Measurements from ENCODE around the gene PPL. TPM values are rescaled to one million over a fixed set of nuclear protein-coding genes. Genes with fewer than 3 reads are reported as not detected.

The PPL gene
- total RNA-seq, 1 donor from 2014 or later, result 4.7 TPM

DNA sequence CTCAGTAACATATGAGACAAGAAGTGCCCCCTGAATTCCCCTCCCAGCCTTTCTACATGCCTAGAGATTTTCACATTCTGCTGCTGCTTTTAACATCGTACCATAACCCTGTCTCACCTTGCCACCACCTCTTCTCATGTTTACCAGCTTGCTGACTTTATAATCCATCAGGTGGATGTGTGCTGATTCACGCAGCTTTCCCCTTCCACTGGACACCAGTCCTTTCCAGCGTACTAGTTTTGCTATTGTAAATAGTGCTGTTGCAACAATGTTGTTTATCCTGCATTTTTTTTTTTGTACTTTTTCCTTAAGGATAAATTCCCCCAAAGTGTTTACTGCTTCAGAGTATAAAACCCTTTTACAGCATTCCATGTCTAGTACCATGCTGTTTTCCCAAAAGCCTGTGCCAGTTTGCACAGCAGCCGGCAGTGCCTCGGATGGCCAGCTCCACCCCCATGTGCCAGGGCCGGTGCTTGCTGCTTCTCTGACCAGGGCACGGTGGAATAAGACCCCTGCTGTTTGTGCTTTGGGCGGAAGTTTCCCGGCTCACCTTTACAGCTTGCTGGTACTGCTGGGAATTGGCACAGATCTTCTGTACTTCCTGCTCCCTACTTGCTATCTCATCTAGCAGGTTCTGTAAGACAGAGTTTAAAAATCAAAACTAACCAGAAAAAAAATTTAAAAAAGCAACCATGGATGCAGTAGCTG lies 48.4 kb downstream of the PPL start:
- no peak for TF ChIP-seq CTCF (IDR thresholded peaks at IDR 0.05; ENCODE audit: partially characterized antibody, unreplicated experiment)
- peaks cover 3% of the 10 kb centered on the region for H3K27me3 Mint-ChIP-seq (ENCODE audit: unreplicated experiment)
- H3K4me3 Mint-ChIP-seq (ENCODE audit: unreplicated experiment), result no peak overlapping the region
- peaks cover 32% of the 10 kb centered on the region for H3K4me1 Mint-ChIP-seq (ENCODE audit: low read depth, unreplicated experiment)
- DNase-seq, result no peak
- H3K27ac Mint-ChIP-seq (ENCODE audit: unreplicated experiment), result peak overlapping the region; percentile 81
- H3K9me3 Mint-ChIP-seq (ENCODE audit: unreplicated experiment), result peaks cover 9% of the 10 kb centered on the region
- peaks cover 24% of the 10 kb centered on the region for H3K36me3 Mint-ChIP-seq (ENCODE audit: unreplicated experiment)

GRCh38 chr16:4886151-4886550 lies 50.8 kb downstream of the PPL start:
- Mint-ChIP-seq H3K4me3 (ENCODE audit: unreplicated experiment) (peak overlapping the region; percentile 41), H3K4me1 (ENCODE audit: low read depth, unreplicated experiment) (peaks cover 34% of the 10 kb centered on the region), H3K27ac (ENCODE audit: unreplicated experiment) (peak overlapping the region; percentile 82), H3K9me3 (ENCODE audit: unreplicated experiment) (peaks cover 14% of the 10 kb centered on the region), H3K27me3 (ENCODE audit: unreplicated experiment) (peaks cover 3% of the 10 kb centered on the region), H3K36me3 (ENCODE audit: unreplicated experiment) (peaks cover 30% of the 10 kb centered on the region)
- no peak for TF ChIP-seq CTCF (IDR thresholded peaks at IDR 0.05; ENCODE audit: partially characterized antibody, unreplicated experiment)
- no peak for DNase-seq

- peak overlapping the region; percentile 41 for H3K4me3 Mint-ChIP-seq (ENCODE audit: unreplicated experiment)
These were observed 51.7 kb downstream of the PPL start for GRCh38 chr16:4884972-4885874.

GRCh38 chr16:4884209-4884608 lies 52.7 kb downstream of the PPL start:
- no peak for DNase-seq
- Mint-ChIP-seq H3K4me1 (ENCODE audit: low read depth, unreplicated experiment) (peaks cover 27% of the 10 kb centered on the region), H3K27me3 (ENCODE audit: unreplicated experiment) (peaks cover 1% of the 10 kb centered on the region), H3K9me3 (ENCODE audit: unreplicated experiment) (peaks cover 14% of the 10 kb centered on the region), H3K4me3 (ENCODE audit: unreplicated experiment) (no peak overlapping the region), H3K36me3 (ENCODE audit: unreplicated experiment) (peaks cover 30% of the 10 kb centered on the region), H3K27ac (ENCODE audit: unreplicated experiment) (no peak overlapping the region)
- TF ChIP-seq CTCF (IDR thresholded peaks at IDR 0.05; ENCODE audit: partially characterized antibody, unreplicated experiment), result no peak

More at GRCh38 chr16:4884972-4885874, 51.7 kb downstream of the PPL start:
- peaks cover 30% of the 10 kb centered on the region for H3K36me3 Mint-ChIP-seq (ENCODE audit: unreplicated experiment)
- H3K27me3 Mint-ChIP-seq (ENCODE audit: unreplicated experiment), result peaks cover 3% of the 10 kb centered on the region
- peaks cover 14% of the 10 kb centered on the region for H3K9me3 Mint-ChIP-seq (ENCODE audit: unreplicated experiment)
- no peak for TF ChIP-seq CTCF (IDR thresholded peaks at IDR 0.05; ENCODE audit: partially characterized antibody, unreplicated experiment)
- H3K4me1 Mint-ChIP-seq (ENCODE audit: low read depth, unreplicated experiment), result peaks cover 31% of the 10 kb centered on the region
- H3K27ac Mint-ChIP-seq (ENCODE audit: unreplicated experiment), result peak overlapping the region; percentile 82
- DNase-seq, result no peak

All from glutamatergic neuron (in vitro differentiated cells).